GM19351 (cell line): ENCODE measurements around the gene NTM.

Source experiments
- ATAC-seq: cut with Tn5 transposase; IDR thresholded peaks from one replicate; pipeline ENCODE4 v1.9.1; 2021; ENCODE audit warnings: mild to moderate bottlenecking, moderate library complexity; ENCODE audit not compliant: unreplicated experiment

The NTM gene

DNA sequence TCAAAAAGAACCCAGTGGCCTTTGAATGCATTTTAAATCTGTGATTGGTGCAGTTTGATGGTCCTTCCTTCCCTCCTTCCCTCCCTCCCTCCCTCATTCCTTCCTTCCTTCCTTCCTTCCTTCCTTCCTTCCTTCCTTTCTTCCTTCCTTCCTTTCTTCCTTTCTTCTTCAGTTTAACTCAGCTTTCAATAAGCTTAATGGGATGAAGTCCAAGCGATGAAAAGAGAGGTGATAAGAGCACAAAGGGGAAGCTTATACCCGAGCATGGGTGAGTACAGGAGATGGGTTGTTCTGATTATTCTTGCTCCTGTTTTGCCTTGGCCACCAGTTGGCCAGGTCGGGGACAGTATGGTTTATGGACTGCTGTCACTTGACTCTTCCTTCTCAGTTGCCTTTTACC lies 605.6 kb downstream of the NTM start:
- no peak for ATAC-seq

DNA sequence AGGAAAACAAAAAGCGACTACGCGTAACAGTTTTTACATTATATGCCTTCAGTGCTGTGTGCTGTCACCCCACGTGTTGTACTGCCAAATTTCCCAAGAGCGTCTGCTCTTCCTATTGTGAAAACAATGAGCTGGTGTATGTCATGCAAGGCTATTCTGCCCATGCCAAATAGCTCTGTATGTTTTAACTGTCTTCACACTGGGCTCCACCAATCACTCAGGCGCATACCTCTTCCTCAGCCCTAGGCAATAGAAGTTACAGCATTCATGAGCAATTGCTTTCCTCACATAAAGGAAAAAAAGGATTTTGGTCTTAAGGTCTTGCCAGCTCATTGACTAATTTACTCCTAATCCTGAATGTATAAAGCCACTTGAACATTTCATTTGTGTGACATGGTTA lies 606.8 kb downstream of the NTM start:
- no peak for ATAC-seq

DNA sequence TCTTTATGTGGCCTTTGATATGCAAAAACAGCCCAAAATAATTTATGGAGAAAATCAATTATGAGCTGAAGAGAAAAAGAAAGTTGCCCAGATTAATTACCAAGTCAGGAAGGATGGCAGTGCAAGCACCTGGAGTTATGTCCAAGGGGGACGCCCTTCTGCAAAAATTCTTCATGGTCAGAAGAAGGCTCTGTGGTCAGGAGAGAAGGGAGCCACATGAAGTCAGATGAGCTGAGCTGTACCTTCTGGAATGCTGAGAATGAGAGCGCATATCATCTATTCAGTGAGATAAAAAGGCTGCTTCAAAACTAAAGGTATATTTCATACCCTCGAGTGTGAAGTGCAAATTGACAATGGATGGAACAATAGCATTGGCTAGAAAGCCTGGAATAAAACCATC lies 607.4 kb downstream of the NTM start:
- no peak for ATAC-seq

DNA sequence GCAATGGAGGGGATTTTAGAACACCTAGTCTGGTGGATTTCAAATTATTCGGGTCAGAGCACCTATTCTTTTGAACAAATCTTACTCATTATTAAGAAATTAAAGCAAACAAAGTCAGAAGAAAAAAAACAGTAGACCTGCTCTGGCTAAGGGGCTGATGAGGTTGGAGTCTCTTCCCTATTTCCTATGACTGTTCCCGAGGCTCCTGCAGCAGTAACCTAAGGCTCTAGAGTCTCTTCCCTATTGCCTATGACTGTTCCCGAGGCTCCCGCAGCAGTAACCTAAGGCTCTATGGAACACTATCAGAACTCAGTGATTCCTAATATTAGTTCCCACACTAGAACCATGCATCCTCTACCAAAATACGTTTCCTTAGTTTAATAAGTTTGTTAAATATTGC lies 607.9 kb downstream of the NTM start:
- ATAC-seq = no peak

DNA sequence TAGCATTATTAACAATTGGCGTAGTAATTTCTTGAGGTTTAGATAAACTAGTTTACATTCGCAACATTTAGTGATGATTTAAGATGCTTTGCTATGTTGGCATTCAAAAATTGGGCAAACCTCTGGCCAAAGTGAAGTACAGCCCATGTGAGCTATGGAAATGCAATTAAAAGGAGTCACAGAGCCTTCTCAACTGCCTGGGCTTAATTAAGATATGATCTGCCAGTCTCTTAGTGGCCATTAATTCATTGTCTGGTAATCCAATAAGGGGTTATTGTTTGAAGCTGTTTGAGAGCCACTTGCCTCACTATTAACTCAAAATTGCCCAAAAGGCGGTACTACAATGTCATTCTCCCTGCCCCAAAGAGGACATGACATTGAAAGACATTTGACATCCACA lies 608.9 kb downstream of the NTM start:
- ATAC-seq = no peak

DNA sequence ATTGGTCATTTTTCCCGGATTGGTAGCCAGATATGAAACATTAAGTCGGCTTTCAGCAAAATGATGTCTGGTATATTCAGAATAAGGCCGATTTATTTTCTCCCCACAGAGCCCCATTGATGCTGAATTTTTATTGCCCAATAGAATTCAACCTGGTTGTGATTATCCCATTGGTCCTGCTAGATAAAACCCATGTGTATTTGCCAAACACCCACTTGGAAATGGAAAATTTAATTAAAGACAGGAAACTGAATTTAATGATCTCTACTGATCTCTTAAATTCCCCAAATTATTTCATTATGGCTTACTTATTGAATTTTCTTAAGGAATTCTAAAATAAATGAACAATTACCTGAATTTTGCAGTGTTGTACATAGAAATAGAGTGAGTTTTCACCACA lies 609.8 kb downstream of the NTM start:
- ATAC-seq = no peak

DNA sequence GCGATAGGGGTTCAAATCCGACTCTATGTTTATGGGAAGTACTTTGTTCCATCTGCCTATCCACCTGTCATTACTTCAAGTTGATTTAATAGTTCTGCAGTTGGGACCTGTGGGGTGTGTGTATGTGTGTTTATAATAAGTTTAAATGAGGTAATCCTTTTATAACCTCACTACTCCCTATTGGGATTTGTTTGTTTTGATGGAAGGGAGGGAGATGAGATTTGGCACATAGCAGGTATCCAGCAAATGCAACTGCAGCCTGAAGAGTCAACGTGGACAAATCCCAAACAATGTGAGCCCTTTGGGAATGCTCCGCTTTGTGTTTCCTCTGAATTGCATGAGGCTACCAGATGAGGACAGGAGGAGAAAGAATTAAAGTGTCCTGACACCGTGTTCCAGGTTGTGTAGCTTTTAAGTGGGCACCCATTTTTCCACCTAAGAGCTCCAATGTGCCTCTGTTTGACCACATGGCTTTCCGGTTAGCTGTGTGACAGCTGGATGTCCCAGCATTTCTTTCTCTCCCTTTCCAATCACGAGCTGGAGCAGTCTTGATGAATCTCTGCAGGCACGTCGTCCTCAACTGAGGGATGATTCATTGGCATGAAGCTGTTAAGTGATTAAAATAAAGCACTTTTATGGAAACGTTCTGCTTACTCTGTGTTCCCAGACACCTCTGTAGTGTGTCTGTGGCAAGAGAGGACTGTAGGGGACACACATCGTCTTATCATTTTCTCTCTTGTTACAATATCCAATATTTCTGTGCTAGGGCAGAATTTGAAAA lies 610.7 kb downstream of the NTM start:
- no peak for ATAC-seq

DNA sequence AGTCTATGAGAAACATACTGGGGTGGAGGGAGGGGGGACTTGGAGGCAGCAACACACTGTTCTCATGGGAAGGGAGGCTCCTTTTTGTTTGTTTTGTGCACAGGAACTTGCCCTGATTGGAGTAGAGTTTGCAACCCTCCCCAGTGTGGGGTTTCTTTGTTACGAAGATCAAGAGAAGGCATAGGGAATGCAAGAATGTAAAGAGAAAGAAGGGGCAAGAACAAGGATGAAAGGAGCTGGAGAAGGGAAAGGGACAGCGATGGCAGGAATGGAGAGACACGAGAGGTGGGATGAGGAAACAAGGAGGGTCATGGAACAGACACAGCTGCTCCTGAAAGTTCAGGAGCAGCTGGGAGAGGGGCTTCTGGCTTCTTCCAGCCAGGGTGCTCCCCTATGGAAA lies 611.7 kb downstream of the NTM start:
- no peak for ATAC-seq

DNA sequence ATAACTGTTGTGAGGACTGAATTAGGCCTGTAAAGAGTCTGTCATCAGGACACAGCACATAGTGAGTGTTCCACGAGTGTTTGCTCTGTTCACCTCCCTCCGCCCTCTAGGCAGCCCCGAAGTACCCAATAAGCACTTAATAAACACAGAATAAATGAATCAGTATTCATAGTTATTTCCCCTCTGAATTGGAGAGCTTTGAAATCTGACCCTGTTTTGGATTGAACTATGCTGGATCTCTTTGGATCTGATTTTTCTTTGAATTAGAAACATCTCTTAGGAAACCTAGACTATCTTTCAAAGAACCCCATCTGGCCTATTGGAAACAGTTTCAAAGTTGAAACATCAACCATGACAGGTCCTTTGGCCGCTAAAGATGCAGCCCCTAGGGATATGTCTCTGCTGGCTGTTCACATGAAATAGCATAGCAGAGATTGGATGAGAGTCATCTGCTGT lies 615.5 kb downstream of the NTM start:
- no peak for ATAC-seq

DNA sequence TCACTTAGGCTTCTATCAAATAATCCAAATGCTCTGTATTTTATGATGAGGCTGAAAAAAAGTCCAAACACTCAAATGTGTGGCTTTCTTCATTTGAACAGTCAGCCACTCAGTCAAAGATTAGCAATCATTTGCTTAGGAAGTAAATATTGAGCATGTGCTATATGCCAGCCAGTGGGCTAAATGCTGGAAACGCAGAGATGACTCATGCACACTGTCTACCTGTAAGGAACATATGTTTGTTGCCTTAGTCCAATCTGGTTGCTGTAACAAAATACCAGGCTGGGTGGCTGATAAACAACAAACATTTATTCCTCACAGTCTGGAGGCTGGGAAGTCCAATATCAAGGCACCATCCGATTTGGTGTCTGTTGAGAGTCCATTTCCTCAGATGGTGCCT lies 617.3 kb downstream of the NTM start:
- no peak for ATAC-seq

DNA sequence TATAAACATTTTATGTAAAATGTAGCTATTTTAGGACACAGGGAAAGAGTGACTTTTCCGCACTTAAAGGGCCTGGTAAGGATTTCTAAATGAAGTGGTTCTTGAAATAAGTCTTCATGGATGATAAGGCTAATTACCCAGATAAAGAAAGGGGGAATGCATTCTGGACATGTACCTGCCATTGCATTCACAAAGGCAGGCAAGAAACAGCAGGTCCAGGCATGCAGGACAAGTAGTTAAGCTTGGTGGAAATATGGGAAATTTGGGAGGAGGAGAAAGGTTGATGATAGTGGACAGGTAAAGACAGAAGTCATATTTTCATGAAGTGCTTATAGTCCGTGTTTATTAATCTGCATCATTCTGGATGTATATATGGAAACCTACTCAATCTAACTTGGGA lies 621.2 kb downstream of the NTM start:
- ATAC-seq = no peak

DNA sequence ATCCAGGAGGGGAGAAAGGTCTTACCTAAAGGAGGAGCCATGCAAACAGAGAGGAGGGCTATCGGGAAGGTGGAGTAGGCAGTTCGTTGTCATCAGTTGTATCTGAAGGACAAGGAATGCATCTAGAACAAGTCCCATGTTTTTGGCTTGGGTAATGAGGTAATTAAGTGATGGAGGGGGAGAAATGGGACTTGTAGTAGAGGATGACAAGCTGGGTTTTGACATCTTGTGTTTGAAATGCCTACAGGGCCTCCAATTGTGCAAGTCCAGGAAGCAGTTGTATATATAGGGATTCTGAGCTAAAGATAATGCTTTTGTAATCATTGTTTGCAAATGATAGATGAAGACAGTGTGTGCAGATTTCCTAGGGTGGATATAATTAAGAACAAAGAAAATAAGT lies 622.8 kb downstream of the NTM start:
- ATAC-seq = no peak

DNA sequence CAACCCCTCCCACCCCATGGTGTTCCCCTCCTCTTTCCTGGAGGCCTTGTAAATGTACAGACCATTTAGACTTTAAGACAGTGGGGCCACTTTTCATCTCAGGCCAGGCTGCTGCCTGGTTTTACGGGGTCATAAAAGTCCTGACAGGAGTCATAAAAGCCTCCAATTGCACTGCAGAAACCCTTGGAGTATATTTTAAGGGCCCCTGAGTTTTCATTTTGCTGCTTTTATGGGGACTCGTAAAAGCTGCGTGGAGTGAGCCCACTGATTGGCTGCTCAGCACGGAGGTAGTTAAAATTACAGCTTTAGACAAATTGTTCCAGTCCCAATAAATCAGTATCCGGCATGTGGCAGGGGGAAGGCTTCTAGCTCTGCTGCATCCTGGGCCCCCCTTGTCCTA lies 627.6 kb downstream of the NTM start:
- ATAC-seq = no peak

DNA sequence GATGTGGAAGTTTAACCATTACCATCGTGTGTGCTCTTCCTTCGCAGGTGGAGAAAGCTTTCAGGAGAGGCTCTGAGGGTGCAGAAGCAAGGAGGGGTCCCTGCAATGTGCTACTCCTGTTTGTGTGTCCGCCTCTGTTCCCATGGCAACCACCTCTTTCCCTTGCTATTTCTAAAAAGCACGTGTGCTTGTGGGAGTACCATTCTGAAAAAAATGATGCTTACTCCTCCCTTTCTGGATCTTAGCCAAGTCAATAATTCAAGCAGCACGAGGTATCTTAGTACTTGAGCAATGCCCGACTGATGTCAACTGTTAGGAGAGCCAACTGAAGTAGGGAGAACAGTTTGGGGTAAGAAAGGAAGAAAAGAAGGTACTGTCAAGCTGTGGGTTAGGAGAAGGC lies 628.7 kb downstream of the NTM start:
- ATAC-seq = no peak

DNA sequence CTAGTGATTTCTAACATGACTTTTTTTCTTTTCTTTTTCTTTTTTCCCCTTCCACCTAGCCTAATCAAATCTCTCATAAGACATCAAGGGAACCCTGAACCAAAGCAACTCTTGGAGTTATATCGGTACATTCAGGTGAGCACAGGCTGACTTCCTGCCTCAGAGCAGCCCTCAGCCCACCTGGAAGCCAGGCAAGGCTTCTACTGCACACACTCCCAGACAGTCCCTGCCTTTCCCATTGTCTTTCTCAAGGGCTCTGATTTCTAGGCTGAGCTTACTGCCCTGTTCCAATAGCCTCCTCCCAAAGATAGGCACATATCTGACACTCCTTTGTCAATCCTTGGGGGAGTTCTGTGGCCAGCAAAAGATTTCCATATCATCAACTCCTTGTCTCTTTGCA lies 629.5 kb downstream of the NTM start:
- no peak for ATAC-seq

DNA sequence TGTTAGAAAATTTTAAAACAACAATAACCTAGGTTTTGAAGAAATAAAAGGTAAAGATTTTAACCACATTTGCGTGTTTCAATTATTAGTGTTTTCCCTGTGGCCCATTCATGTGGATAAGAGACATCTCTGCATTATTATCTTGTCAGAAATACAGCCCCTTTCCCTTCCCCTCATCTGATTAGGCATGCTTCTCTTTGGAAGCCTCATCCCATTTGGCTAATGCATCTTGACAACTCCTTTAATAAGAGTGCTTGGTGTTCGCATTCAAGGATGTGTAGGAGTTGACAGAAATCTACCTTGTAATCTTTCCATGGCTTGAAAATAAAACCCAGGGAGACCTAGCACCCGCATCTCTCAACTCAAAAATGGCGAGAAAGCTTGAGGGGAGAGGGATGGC lies 635.5 kb downstream of the NTM start:
- no peak for ATAC-seq

DNA sequence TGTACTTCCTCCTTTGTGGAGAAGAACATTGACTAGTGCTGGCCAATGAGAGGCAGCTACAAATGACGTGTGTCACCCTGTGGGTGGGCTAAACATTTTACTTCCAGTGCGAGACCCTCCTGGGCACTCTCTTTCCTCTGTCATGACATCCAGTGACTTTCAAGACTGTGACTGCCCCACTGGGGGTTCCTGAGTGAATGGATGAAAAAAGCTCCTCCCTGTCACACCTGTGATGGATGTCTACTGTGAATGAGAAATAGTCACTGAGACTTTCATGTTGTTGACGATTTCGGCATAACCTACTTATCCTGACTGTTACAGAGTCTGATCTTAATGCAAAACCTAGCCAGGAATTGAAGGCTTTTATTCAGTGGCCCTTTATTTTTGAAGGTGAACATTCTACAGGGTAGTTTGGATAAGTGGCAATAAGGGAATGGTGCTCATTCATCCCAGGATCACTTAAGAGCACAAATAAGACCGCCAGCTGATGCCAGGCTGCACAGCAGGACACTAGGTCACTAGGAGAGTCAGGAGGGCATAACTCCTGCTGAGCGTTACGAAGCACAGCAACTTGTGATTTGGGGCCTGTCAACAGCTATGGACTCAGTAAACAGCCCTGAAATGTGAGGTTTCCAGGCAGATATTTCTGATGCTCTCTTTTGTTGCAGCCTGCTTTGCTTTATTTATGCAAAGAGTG lies 636.6 kb downstream of the NTM start:
- no peak for ATAC-seq

DNA sequence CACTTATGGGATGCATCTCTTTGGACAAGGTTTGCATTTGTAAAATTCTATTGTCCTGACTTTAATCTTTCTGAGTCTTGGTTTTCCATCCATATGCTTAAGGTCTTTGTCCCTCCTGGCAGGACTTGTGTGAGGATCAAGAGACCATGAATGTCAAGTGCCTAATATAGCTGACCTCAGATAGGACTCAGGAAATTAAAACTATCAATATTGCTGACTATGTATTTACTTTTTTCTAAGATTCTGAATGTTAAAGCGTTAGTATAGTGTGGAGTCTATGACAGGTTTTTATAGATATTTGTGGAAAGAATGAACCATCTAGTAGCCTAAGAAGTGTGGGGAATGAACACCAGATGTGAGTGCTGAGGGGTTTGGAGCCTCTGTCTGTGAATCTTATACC lies 637.8 kb downstream of the NTM start:
- no peak for ATAC-seq

DNA sequence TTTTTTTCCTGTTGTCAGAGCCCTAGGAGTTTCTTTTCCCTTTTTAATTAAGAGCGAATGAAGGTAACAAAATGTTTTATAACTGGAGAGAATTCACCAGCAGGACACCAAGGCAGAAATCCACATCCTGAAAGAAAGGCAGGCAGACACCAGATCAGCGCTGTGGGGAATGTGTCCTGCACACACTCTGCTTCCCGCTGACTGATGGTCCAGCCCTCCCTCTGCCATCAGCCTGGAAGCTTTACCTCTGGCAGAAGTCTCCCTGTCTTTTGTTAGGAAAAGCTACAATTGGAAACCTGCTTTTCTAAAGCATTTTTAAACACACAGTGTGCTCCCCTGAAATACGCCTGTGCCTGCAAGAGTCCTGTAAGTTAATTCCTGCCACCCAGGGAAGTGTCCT lies 638.5 kb downstream of the NTM start:
- no peak for ATAC-seq

DNA sequence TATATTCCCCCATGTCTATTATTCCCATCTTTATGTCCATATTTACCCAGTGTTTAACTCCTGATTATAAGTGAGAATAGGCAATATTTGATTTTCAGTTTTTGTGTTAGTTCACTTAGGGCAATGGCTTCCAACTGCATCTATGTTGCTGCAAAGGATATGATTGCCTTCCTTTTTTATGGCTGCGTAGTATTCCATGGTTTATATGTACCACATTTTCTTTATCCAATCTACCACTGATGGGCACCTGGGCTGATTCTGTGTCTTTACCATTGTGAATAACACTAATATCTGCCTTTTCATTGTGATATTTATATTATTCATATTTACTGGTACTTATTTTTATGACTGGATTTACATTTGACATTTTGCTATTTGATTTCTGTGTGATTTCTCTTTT lies 649.6 kb downstream of the NTM start:
- ATAC-seq = no peak

DNA sequence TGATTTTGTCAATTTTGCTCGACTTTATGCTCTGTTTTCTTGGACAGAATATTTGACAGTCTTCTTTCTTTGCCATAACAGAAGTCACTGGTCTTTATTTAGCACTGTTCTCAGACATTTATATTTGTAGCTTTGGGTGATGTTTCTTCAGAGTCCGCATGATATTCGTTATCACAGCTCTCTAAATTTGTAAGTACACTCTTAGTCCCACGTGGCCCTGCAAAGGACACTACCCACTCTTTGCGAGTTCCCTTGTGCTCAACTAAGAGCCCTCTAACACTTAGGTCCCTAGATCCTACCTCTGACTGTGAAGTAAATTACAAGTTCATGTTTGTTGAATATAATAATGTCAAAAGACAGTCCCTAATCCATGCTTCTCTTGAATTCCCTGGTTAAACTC lies 651.9 kb downstream of the NTM start:
- ATAC-seq = no peak

DNA sequence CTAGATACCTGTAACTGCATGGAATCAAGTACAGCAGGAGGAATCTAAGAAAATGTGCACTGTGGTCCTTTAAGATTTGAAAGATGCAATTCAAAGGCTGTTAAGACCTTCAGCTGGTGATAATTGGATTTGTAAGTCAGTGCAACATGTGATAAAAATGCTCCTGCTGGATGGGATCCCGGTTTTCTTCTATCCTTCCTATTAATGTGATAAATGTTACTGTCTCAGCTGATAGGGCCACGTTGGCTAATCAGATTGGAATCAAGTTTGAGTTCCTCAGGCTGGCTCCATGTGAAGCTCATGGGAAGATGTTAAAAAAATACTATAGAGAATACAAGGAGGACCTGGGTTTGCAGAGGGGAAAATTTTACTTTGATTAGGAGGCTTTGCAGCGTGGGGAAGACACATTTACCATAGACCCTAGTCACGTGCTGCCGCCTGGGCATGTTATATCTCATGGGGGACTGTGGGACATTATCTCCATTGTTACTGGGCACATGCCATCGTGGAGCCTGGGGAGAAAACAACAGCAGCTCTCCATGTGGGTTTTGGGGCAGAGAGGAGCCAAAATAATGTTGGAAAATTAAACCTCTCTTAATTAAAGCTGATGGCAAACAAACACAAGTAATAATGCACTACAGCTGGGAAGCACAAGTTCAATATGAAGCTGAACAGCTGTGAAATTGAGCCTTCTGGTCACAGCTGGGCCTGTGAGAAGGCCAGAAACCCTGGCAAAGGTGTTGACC lies 652.5 kb downstream of the NTM start:
- no peak for ATAC-seq
